BLaER1 treated with 17β-estradiol and CSF1 and Interleukin-3, amounts not matched to agents 10 nM and 100 nM (cell line): ENCODE data around the gene STX17.

ENCODE experiments used
- H3K27ac ChIP-seq, 11 experiments: shearing (Covaris generic); formaldehyde crosslinking; 2 replicates each; pipeline ENCODE4 v1.8.1; 2022
- H3K27me3 ChIP-seq, 11 experiments: shearing (Covaris generic); formaldehyde crosslinking; 2 replicates each; pipeline ENCODE4 v1.8.1; 2022
- H3K36me3 ChIP-seq, 11 experiments: shearing (Covaris generic); formaldehyde crosslinking; 2 replicates each; pipeline ENCODE4 v1.8.1; 2022
- H3K4me1 ChIP-seq, 10 experiments: shearing (Covaris generic); formaldehyde crosslinking; 2 replicates each; pipeline ENCODE4 v1.8.1; 2022
- H3K4me2 ChIP-seq, 11 experiments: shearing (Covaris generic); formaldehyde crosslinking; 2 replicates each; pipeline ENCODE4 v1.8.1; 2022
- H3K4me3 ChIP-seq, 10 experiments: shearing (Covaris generic); formaldehyde crosslinking; 2 replicates each; pipeline ENCODE4 v1.8.1; 2022
- H3K9ac ChIP-seq, 11 experiments: shearing (Covaris generic); formaldehyde crosslinking; 2 replicates each; pipeline ENCODE4 v1.8.1; 2022
- H3K9me3 ChIP-seq, 11 experiments: shearing (Covaris generic); formaldehyde crosslinking; replicated peaks in 1 of 11; 2 replicates each; pipeline ENCODE4 v1.8.1; 2022
- H4K20me1 ChIP-seq, 11 experiments: shearing (Covaris generic); formaldehyde crosslinking; 2 replicates each; pipeline ENCODE4 v1.8.1; 2022
- Cebpa-rat ChIP-seq, 11 experiments: shearing (Covaris generic); IDR thresholded peaks; 2 replicates each; pipeline ENCODE4 v1.8.1; 2022

Gene STX17

GRCh38 chr9:99953861-99954507 is 47.5 kb downstream of the STX17 start:
- no peak overlapping the region for H3K27ac ChIP-seq
- no peak overlapping the region for H3K4me2 ChIP-seq
- no peak overlapping the region for H3K9ac ChIP-seq
- no peak for TF ChIP-seq Cebpa-rat (IDR thresholded peaks at IDR 0.05)
- no peaks in the 10 kb centered on the region for H3K4me1 ChIP-seq
- H3K36me3 ChIP-seq = peaks cover 21 to 53% (median 34%) of the 10 kb centered on the region in 11 experiments
- no peaks in the 10 kb centered on the region for H3K27me3 ChIP-seq
- peaks cover 0 to 20% (median 17%) of the 10 kb centered on the region in 11 experiments; a peak in 12 of 22 replicates for H3K9me3 ChIP-seq
- no peaks in the 10 kb centered on the region; a peak in 1 of 22 replicates for H4K20me1 ChIP-seq
- H3K4me3 ChIP-seq = no peak overlapping the region

GRCh38 chr9:99954819-99955218 is 48.4 kb downstream of the STX17 start:
- no peaks in the 10 kb centered on the region for H3K4me1 ChIP-seq
- peaks cover 0 to 20% (median 17%) of the 10 kb centered on the region in 11 experiments; a peak in 12 of 22 replicates for H3K9me3 ChIP-seq
- H3K4me3 ChIP-seq = no peak overlapping the region
- H4K20me1 ChIP-seq = no peaks in the 10 kb centered on the region; a peak in 1 of 22 replicates
- no peak overlapping the region for H3K27ac ChIP-seq
- no peak overlapping the region for H3K4me2 ChIP-seq
- H3K36me3 ChIP-seq = peaks cover 21 to 61% (median 40%) of the 10 kb centered on the region in 11 experiments
- H3K9ac ChIP-seq = no peak overlapping the region
- TF ChIP-seq Cebpa-rat (IDR thresholded peaks at IDR 0.05) = no peak
- H3K27me3 ChIP-seq = no peaks in the 10 kb centered on the region

DNA sequence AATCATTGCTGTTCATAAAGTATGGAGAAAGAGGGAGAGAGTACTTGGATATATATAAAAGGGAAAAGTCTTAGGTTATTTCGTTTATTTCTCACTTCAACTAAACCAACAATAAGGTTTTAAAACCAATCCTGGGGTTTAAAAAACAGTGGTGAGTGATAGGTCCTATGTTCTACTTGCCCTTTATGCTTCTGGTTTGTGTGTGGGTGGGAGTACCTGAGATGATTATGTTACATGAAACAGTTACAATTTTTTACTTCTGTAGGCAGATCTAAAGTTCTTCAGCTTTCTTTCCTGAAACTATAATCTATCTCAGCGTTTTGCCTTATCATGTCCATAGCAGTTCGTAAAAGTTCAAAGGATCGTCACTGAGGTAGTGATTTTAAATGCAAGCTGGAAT is 49.2 kb downstream of the STX17 start:
- Histone ChIP-seq H3K27ac (no peak overlapping the region; a peak in 1 of 22 replicates), H4K20me1 (no peaks in the 10 kb centered on the region; a peak in 1 of 22 replicates), H3K4me1 (no peaks in the 10 kb centered on the region), H3K27me3 (no peaks in the 10 kb centered on the region), H3K4me3 (no peak overlapping the region), H3K9ac (no peak overlapping the region), H3K36me3 (peaks cover 25 to 69% (median 45%) of the 10 kb centered on the region in 11 experiments), H3K4me2 (no peak overlapping the region), H3K9me3 (peaks cover 0 to 20% (median 17%) of the 10 kb centered on the region in 11 experiments; a peak in 12 of 22 replicates)
- no peak for TF ChIP-seq Cebpa-rat (IDR thresholded peaks at IDR 0.05)

- Histone ChIP-seq H3K4me3 (no peak overlapping the region), H3K27ac (no peak overlapping the region), H4K20me1 (no peaks in the 10 kb centered on the region), H3K27me3 (no peaks in the 10 kb centered on the region), H3K4me1 (no peaks in the 10 kb centered on the region), H3K4me2 (no peak overlapping the region), H3K9me3 (no peaks in the 10 kb centered on the region), H3K36me3 (peaks cover 19 to 99% (median 56%) of the 10 kb centered on the region in 11 experiments), H3K9ac (no peak overlapping the region)
- TF ChIP-seq Cebpa-rat (IDR thresholded peaks at IDR 0.05) = no peak
Observed at GRCh38 chr9:99962680-99963261, 56.3 kb downstream of the STX17 start.

- Histone ChIP-seq H3K9ac (no peak overlapping the region), H3K36me3 (peaks cover 34 to 99% (median 62%) of the 10 kb centered on the region in 11 experiments), H3K4me3 (no peak overlapping the region), H4K20me1 (no peaks in the 10 kb centered on the region), H3K4me2 (no peak overlapping the region), H3K27me3 (no peaks in the 10 kb centered on the region), H3K27ac (no peak overlapping the region), H3K9me3 (no peaks in the 10 kb centered on the region), H3K4me1 (no peaks in the 10 kb centered on the region)
- TF ChIP-seq Cebpa-rat (IDR thresholded peaks at IDR 0.05) = no peak
Observed at GRCh38 chr9:99964336-99964735, 57.9 kb downstream of the STX17 start.

DNA sequence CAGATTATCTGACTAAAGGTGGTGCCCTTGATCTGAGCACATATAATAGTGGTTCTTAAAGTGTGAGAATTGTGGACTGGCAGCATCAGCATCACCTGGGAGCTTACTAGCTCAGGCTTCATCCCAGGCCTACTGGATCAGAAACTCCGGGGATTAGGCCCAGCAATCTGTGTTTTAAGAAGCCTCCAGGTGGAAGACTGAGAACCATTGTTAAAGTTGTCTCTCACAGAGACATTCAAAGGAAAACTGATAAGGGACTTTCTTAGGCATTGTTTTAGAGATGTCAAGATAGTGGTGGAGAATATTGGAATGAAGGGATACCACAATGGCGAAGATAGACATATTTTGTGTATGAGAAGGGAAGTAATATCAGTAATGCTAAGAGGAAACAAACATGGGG is 59.5 kb downstream of the STX17 start:
- TF ChIP-seq Cebpa-rat (IDR thresholded peaks at IDR 0.05) = no peak
- H3K4me2 ChIP-seq = no peak overlapping the region
- no peaks in the 10 kb centered on the region for H3K27me3 ChIP-seq
- H3K4me3 ChIP-seq = no peak overlapping the region
- H3K9me3 ChIP-seq = no peaks in the 10 kb centered on the region
- no peaks in the 10 kb centered on the region for H4K20me1 ChIP-seq
- no peaks in the 10 kb centered on the region for H3K4me1 ChIP-seq
- H3K36me3 ChIP-seq = peaks cover 37 to 96% (median 61%) of the 10 kb centered on the region in 11 experiments
- no peak overlapping the region for H3K27ac ChIP-seq
- H3K9ac ChIP-seq = no peak overlapping the region

DNA sequence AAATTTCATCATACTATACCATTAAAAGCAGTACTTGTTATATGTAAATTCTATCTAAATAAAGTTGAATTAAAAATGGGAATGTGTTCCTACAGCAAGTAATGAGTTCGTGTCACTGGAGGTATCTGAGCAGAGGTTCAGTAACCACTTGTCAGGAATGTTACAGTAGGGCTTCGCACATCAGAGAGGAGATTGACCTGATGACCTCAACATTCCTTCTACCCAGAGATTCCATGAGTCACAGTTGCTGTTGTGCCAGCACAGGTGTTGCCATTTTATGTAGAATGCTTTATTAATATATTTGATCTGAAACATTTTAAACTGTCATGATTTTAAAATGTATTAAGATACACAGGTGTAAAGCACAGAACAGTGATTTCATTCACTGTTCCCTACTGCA is 60.3 kb downstream of the STX17 start:
- Histone ChIP-seq H3K27me3 (no peaks in the 10 kb centered on the region), H3K4me1 (no peaks in the 10 kb centered on the region), H3K27ac (no peak overlapping the region), H3K9ac (no peak overlapping the region), H4K20me1 (no peaks in the 10 kb centered on the region), H3K9me3 (no peaks in the 10 kb centered on the region), H3K4me3 (no peak overlapping the region), H3K36me3 (peaks cover 30 to 95% (median 59%) of the 10 kb centered on the region in 11 experiments), H3K4me2 (no peak overlapping the region)
- TF ChIP-seq Cebpa-rat (IDR thresholded peaks at IDR 0.05) = no peak

- TF ChIP-seq Cebpa-rat (IDR thresholded peaks at IDR 0.05) = no peak
- H3K4me3 ChIP-seq = no peak overlapping the region
- no peaks in the 10 kb centered on the region for H3K27me3 ChIP-seq
- H3K4me2 ChIP-seq = no peak overlapping the region
- H3K36me3 ChIP-seq = peaks cover 29 to 96% (median 60%) of the 10 kb centered on the region in 11 experiments
- H3K4me1 ChIP-seq = no peaks in the 10 kb centered on the region
- no peaks in the 10 kb centered on the region for H3K9me3 ChIP-seq
- H4K20me1 ChIP-seq = no peaks in the 10 kb centered on the region
- no peak overlapping the region for H3K9ac ChIP-seq
- H3K27ac ChIP-seq = no peak overlapping the region
Observed at GRCh38 chr9:99967457-99967856, 61.0 kb downstream of the STX17 start.

DNA sequence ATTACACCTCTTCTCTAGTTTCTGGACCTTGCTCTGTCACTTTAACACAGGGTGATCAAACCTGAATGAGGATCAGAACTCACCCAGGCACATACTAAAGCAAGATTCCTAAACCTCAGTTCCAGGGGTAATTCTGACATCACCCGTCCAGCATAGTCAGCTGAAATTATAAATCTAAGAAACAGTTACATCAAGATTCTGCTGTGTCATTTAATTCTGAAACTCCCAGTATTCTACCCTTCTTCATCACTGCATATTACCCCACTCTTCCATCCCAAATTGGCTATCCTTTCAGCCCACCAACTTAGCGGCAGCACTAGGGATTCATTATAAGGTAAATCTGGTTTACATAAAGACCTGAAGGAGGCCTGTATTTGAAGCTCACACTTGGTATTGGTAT is 64.0 kb downstream of the STX17 start:
- Histone ChIP-seq H3K36me3 (peaks cover 27 to 94% (median 54%) of the 10 kb centered on the region in 11 experiments), H4K20me1 (no peaks in the 10 kb centered on the region), H3K4me3 (no peak overlapping the region), H3K27me3 (no peaks in the 10 kb centered on the region), H3K27ac (no peak overlapping the region), H3K9ac (no peak overlapping the region), H3K4me1 (no peaks in the 10 kb centered on the region), H3K4me2 (no peak overlapping the region), H3K9me3 (no peaks in the 10 kb centered on the region)
- TF ChIP-seq Cebpa-rat (IDR thresholded peaks at IDR 0.05) = no peak

GRCh38 chr9:99971410-99971809 is 65.0 kb downstream of the STX17 start:
- Histone ChIP-seq H3K9me3 (no peaks in the 10 kb centered on the region), H3K36me3 (peaks cover 27 to 94% (median 53%) of the 10 kb centered on the region in 11 experiments), H3K9ac (no peak overlapping the region), H3K27me3 (no peaks in the 10 kb centered on the region), H3K27ac (no peak overlapping the region), H3K4me3 (no peak overlapping the region), H3K4me2 (no peak overlapping the region), H3K4me1 (no peaks in the 10 kb centered on the region), H4K20me1 (no peaks in the 10 kb centered on the region)
- TF ChIP-seq Cebpa-rat (IDR thresholded peaks at IDR 0.05) = no peak
